ENCODE results near the gene KCNIP2.

The KCNIP2 gene

DNA sequence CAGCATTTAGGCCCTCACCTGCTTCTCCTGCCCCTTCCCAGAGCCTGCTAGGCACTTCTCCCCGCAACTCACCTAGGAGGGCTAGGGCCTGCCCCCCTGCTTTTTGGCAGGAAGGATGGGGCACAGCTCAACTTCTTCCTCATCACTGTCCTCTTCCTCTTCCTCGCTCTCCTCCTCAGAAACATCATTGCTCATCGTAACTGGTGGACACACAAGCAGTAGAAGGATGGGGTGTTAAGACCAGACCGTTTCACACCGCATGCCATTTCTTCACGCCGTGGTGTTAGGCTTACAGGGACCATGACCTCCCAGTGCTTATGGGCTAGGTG lies 62.0 kb downstream of the KCNIP2 start:
- no peak for DNase-seq

DNA sequence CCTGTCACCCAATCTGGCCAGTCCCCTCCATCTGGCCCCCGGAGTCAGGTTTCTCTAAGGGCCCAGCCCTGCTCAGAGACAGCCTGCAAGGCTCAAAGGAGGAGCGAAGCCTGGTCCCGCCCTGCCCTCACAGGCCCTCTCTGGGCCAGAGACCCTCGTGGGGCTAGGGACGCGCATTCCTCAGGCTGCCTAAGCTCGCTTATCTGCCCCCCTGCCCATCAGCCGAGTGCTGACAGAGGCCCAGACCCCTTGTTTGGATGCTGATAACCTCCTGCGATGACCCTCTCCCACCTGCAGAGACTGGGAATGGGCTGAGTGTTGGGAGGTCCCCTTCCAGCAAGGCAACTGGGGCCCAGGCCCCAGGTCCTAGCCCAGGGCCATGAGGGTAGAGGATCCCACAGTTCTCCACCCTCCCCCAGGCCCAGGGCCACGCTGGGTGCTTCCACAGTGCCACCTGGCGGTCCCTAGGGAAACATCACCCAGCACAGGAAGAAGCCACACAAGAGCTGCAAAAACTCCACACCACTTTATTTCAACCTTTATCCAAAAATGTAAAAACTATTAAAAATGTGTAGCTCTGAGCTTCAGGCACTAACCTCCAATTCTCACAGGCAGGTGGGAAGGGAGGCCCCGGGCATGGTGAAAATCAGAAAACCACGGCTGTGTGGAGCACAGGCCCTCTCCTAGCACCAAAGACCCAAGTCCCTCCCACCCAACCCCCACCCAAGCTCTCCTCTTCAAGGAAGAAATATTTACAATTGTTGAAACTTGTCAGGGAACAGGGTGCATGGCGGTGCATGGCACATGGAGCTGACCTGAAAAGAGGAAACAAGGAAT lies 62.6 kb downstream of the KCNIP2 start:
- no peak for DNase-seq

DNA sequence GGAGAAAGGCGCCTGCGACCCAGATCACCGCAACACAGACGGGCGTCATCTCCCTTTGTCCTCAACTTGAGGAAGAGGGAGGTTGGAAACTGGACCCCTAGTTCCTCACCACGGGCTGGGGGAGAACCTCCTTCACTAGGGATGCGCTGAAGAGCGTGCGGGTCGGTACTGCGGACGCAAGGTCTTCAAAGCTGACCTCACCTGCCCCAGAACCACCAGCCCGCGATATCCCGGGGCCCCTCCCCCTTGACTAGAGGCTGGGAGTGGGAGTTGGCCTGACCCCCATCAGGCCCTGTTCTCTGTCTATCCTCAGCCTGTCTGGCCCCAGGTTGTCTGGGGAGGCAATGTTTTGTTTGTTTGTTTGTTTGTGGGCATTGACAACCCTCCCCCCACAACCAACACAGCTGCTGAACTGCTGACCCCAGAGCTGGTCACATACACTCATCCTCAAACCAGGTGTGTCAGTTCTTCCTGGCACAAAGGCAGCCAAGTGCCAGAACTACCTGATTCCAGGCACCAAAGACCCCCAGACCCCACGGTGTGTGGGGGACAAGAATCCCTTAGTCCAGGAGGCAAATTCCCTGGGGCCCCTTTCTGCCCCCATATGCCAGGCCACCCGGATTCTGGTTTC lies 63.3 kb downstream of the KCNIP2 start:
- DNase-seq, result no peak

DNA sequence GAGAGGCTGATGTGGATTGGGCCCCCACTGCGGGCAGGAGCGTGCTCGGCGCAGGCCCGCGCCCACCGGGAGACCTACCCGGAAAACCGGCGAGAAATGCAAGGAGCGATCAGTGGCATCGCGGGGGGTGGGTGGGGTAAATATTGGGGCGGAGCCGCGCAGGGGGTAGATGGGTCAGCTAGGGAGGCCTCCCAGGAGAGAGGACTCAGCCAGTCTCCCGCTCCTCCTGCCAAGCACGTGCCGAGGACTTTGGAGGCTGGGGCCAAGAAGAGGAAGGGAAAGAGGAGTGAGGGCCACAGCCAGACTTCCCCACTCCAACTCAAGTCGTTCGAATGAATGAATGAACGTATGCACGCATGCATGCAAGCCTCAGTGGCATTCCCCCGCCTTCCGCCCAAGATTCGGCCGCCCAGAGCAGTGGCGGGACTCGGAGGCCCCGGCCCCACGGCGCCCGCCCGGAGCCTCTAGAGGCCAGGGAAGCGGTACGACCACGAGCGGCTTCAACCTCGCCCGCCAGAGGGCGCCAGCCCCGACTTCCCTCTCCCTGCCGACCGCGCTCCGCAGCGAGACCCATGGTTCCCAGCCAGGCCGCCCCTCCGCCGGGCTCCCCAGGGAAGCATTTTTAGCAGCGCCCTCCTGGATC lies 63.9 kb downstream of the KCNIP2 start:
- peak; percentile 13 for DNase-seq

DNA sequence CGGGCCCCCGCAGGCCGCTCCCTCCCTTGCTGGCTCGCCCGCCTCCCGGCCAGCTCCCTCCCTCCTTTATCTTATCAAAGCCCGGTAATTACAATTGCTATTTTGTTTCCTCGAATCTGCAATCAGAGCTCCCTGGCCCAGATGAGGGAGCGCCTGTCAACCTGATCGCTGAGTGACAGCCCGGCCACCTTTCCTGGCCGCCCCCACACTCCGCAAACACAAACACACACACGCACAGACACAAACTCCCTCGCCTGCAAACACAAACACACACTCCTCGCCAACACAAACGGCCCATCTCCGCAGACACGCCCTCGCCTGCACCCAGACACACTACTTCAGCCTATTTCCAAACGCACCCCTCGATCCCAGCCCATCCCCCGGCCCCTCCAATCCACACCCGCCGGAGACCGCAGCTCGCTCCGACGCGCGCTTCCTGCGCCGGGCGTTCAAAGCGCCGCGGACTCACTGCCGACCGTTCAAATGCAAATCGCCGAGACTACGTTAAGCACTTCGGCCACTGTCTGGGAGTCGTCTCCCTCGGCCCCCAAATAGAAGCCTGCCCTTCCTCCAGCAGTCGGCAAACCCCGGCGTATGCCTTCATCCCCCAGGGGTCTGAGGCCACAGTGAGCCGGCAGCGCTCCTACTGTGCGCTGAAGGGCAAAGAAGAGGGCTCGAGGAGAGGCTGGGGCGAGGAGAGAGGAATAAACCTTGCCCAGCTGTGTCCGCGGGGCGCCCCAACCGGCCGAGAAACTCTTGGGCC lies 64.6 kb downstream of the KCNIP2 start:
- no peak for DNase-seq

DNA sequence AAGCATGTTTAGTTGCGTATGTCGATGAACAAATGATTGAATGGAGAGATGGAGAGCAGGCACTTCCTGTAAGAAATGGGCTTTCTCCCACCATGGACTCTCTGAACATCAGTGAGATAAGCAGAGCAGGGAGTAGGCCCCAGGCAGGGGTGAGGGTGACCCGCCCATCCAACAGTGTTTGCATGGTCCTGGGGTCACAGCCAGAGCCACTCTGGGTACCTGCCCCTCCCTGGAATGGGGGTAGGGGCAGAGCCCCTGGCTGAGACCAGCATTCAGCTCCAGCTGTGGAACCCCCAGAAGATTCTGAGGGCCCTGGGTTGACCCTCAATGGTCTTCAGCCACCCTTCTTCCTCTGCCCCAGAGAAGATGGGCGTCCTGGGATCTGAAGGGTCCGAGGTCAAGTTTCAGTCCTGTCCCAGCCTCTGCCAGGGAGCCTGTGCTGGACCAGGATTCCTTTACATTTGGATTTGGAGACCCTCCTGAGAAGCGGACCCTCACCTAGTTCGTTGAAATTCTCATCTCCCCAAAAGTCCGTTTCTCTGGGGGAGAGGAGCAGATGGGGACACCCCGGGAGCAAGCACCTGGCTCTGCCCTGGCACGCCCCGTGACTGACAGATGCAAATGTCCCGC lies 65.3 kb downstream of the KCNIP2 start:
- DNase-seq, result no peak

DNA sequence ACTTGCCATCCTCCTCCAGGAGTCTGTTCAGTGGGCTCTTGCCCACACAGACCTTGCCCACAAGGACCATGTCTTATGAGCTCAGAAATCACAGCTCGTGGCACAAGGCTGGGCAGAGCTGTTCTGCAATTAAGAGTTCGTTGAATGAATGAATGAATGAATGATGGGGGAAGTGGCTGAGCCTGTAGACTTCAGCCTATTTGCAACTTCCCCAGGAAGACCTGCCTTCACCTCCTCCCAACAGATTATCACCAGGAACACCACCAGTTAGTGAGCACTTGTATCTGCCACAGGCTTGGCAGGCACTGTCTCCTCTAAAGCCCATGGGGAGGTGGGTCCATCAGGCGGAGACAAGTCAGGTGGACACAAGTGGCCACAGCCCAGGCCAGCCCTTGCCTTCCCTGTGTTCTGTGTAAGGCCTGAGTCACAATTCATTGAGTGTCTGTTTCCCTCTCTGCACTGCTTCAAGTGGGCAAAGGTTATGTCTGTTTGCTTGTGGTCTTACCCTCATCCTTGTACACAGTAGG lies 65.9 kb downstream of the KCNIP2 start:
- DNase-seq, result no peak

DNA sequence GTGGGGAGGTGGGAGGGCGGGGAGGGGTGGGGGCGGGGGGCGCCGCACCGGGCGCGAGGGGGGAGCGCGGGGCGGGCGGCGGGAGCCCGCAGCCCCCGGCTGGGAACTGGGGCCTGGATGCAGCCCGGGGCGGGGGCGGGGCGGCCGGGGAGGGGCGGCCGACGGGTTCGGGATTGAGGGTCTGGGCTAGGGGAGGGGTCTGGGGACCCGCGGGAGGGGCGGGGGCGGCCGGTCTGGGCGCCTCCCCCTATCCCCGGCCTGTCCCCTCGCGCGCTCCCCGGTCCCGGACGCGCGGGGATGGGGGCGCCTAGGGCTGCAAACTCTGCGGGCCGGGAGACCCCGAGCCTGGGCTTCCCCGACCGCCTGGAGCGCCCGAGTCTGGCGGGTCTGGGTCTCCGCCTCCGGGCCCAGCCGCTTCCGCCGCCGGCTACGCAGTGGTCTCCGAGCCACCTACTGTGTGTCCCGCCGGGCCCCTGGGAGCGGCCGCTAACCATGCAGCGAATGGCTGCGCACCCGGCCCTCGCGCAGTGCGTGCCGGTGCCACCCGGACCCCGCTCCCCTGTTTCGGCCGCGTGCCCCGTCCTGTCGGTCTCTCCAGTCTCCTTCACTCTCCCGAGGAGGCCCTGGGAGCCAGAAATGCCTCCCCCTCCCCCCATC lies 67.3 kb downstream of the KCNIP2 start:
- no peak for DNase-seq

Data from NCI-H774 (cell line).